HG02759 (cell line): ENCODE measurements around the gene NFYB.
"Not testable (repeated sequence)": the region's sequence is repeated elsewhere in the genome, so short reads cannot be mapped to it uniquely, and the experiment has no call there.

Experiments used
- ATAC-seq: cut with Tn5 transposase; IDR thresholded peaks from one replicate; pipeline ENCODE4 v1.9.1; 2021; ENCODE audit warnings: mild to moderate bottlenecking, moderate library complexity; ENCODE audit not compliant: unreplicated experiment

NFYB gene

DNA sequence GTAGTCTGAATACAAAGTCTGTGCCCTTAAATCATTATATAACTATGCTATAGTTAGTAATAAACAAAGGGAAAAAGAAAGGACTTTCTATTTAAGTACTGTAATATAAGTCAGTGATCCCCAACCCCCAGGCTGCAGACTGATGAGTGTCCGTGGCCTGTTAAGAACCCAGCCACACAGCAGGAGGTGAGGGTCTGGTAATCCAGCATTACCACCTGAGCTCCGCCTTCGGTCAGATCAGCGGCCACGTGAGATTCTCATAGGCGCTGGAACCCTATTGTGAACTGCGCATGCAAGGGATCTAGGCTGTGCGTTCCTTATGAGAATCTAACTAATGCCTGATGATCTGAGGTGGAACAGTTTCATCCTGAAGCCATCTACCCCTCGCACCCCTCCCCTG lies 15.7 kb downstream of the NFYB start:
- ATAC-seq = no peak

DNA sequence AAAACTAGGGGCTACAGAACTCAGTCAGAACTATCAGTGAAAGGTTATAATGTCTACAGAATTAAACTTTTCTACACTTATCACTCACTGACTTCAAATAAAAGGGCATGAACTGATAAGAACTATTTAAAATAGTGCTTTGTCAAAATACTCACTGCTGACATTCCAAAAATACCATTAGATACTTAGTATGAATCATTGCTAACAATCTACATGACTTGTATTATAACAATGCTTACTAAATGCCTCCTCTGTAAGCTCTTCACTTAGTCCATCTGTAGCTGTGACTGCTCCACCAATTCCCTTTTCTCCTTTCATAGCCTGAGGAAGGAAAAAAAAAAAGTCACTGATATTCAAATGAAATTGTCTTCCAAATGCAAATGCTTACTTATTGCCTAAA lies 17.0 kb downstream of the NFYB start:
- ATAC-seq = no peak

DNA sequence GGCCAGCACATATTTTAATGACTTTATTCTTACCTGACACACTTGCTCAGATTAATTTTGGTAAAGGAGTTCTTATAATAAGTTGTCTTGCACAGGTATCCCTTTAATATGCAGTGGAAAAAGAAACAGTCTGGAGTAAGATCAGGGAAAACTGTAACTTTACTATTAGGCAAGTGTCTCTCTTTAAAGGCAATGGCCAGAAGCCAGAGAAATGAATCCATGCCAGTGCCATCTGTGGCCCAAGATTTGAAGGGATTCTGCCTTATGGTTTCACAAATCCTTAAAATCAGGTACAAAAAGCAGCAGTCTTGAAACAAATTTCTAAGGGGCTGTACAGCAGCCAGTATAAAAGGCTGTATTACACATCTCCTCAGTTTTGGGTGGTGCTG lies 22.4 kb downstream of the NFYB start:
- no peak for ATAC-seq

DNA sequence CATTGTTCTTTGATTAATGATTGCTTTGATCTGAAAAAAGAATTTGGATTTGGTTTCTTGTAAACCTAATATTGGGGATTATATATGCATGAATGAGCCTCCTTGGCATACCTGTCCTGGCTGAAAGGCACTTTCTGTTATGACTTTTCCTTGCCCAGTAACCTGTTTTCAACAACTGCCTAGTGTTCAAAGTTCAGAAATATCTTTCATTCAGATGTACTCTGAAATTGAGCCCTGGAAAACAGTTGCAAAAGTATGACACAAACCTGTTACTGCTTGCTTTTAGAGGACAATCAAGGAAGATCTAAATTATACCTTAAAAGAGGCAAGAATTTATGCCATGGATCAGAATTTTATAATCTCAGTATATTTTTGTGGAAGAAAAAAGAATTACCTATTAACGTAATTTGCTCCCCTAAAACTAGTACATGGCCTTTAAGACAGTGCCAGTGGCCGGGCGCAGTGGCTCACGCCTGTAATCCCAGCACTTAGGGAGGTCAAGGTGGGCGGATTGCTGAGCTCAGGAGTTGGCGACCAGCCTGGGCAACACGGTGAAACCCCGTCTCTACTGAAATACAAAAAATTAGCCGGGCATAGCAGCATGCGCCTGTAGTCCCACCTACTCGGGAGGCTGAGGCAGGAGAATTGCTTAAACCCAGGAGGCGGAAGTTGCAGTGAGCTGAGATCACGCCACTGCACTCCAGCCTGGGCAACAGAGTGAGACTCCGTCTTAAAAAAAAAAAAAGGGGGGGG lies 23.0 kb downstream of the NFYB start:
- ATAC-seq = not testable (repeated sequence)

DNA sequence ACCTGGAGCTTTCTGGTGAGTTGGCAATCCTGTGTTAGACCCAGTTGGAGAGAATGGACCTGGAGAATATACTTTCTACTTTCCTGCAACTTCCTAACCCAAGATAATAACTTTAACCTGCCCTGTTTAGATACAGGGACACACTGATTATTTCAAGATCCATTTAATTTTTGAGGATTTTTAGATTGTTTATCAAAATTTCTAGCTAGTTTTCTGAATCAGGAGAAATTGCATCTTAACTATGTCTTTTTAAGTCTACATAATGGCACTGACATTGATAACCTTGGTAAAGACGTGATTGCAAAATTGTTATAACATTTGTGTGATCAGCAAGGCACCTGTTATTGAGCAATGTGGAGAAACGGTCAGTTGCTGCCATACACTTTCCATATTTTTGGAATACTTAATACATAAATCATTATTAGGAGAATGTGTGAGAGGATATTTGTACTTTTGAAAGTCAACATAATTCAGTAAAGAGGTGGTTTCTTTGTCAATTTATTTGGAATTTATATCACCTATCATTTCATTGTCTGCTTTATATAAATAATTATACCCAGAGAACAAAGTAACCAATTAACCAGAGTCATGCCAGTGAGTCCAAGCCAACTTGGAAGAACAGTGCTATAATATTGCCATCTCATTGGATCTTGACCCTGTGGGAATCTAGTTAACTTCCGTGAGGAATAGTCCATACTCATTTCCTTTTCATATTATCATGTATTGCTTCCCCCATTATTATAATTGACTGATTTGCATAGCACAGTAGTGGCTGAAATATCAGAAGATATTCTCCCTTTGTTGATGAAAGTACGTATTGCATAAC lies 28.4 kb downstream of the NFYB start:
- ATAC-seq = no peak

DNA sequence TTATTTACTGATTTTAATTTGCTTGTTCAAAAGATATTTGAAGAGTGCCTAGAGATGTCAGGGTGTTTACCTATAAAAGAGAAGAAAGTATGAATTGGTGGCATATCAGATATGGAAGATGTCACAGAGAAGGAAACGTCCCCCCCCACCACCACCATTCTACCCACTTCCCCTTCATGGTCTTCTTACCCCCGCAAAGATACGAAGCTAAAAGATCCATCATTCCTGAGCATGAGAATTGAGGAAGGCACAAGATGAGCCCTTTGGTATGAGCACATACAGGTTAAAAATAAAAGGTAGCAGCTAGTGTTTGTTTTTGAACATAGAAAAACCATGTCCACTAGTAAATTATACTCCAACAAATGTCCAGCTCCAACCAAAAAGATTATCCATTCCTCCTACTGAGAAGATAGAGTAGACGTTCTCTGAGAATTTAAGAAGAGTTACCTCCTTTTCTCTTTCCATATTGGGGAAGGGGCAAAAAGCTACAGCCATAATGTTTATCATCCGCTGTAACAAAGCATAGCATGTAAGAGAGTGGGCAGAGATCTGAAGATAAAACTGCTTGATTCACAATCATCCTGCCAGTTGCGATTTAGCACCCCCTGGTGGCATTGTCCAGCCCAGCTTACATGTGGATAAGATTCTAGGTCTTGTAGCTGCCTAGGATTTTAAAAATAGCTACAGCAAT lies 29.1 kb downstream of the NFYB start:
- ATAC-seq = no peak

DNA sequence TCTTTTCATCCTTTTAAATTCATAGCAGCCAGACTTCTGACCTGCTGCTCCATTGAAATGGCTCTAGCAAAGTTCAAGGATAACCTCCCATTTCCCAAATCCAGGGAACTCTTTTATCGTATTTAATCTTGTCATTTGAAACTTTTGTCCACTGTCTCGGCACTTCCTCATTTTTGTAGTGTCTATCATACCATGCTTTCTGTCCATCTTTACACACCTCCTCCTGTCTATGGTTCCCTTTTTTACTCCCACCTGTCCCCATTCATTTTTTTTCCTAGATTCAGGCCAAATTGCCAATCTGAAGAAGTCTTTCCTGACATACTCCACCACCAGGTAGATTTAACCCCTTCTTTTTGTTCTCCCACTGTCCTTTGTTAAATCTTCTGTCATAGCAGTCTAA lies 31.0 kb downstream of the NFYB start:
- no peak for ATAC-seq

DNA sequence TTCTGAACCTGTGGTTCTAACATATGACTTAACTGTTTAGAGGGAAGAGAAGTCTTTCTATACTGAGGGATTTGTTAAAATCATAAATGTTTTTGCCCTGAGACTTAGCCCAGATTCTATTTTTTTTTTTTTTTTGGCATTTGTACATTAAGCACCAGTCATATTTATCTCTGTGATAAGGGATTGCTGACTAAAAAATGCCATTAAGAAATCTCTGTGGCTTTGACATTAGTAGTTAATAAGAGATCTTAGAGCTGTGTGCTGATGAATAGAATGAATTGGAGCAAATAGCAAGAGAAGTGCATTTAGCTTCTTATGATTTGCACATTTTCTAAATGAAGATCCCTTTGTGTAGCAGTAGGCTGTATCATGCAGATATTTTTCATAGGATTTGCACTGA lies 32.5 kb downstream of the NFYB start:
- no peak for ATAC-seq

DNA sequence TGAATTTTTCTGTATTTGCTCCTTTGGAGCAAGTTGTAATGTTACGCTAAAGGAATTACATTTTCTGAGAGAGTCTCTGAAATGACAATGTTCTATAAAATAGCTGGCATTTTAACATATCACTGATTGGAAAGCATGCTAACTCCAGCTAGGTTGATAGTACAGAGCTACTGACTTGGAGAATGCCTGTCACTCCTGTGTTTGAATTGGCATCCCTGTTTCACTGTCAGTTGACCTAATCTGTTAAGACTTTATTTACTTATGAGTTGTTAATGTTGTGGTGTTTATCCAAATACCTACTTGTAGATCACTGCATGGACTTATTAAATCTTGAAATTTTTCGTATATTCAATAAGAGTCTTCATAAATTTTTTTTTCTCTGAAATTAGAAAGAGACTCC lies 40.1 kb downstream of the NFYB start:
- ATAC-seq = no peak

DNA sequence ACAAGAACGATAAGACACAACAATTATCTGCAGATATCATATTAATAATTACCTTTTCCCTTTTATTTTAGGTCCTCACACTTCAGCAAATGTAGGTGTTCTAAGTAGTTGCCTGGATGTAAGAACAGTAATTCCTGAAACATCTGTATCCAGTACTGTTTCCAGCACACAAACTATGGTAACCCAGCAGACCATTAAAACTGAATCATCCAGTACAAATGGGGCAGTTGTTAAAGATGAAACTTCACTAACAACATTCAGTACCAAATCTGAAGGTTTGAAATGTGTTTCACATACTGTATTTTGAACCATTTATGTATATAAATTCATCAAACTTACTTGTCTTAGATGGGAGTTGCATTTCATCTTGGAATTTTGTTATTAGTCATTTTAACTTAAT lies 42.7 kb downstream of the NFYB start:
- ATAC-seq = no peak

DNA sequence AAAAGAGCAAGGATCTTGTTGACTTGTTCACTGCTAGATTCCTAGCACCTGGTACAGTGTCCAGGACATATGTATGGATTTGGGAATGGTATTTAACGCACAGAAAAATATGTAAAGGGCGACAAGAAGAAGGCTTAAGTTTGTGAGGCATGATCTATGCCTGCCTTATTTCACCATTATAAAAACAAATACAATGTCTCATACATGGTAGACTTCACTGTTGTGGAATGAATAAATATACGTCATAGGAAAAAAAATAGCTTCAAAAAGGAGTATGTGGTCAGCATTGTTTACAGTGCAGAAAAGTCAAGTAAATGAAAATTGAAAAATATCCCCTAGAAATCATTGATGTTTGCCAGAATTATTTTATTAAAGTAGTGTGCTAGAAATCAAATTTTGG lies 43.7 kb downstream of the NFYB start:
- no peak for ATAC-seq

DNA sequence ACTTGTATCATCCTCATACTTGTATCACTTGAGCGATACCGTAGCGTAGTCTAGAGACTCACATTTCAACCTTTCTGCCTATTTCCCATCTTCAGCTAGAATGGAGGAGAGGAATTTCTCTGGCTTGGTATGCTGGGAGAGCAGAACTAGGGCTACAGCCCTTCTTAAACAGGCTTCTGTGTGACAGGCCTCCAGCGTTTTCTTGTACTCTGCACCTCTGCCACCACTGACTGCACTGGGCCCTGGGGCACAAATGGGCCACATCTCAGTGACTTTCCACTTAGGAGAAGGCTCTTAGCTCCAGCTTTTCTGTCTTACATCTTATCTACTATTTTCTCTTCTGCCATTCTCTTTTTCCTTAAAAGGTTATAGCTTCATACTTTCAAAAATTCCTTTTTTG lies 46.9 kb downstream of the NFYB start:
- no peak for ATAC-seq

DNA sequence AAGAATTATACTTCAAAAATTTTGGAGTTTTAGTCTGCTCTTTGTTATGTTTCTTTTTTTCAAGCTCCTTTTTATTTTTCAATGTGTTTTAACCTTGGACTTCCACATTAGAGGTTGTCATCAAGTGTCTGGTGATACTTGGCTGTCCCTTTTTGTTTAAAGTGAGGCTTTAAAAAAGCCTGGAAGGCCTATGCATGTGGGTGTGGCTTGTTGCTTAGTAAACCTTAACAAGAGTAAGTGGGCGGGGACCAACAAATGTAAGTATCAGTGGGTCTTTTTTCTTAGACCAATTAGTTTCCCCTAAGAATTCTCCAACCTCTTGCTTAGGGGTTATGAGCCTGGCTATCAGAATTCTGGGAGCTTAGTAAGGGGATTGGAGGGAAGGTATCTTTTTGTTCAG lies 47.3 kb downstream of the NFYB start:
- ATAC-seq = no peak

DNA sequence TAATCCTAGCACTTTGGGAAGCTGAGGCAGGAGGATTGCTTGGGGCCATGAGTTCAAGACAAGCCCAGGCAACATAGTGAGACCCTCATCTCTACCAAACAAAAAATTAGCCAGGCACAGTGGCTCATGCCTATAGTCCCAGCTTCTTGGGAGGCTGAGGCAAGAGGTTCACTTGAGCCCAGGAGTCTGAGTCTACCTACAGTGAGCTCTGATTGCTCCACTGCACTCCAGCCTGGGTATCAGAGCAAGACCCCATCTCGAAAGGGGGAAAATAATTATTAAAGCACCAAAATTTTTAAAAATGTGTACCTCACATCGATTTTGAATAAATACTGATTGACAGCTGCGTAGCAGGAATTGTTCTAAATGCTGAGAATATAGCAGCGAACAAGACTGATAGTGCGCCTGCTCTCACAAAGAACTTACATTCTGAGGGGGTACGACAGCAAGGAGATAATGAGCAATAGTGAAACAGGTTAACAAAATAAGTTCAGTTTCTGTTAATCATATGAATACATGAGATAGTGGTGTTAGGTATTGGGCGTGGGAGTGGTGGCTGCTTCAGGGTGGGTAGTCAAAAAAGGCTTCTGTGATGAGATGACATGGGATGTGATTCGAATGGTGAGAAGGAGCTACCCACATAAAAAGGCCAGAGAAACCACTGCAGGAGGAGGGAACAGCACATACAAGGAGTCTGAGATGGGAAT lies 54.1 kb downstream of the NFYB start:
- ATAC-seq = peak; percentile 82

DNA sequence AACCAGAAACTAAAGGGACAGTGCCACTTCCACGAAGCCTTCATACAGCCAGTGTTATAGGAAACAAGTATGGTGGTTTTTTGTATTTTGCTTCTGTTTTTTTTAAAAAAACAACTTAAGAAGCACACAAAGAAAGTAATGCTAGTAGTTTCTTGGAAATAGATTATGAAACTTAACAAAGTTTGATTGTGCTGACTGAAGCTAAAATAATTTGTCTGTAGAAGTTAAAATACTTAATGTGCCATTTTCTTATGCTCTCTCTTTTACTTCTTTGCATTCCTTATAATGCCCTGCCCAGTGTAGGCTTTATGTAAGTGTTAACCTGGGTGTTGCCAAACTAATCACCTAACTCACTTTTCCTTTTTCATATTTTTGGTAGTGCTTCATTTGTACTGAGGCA lies 57.2 kb downstream of the NFYB start:
- no peak for ATAC-seq

DNA sequence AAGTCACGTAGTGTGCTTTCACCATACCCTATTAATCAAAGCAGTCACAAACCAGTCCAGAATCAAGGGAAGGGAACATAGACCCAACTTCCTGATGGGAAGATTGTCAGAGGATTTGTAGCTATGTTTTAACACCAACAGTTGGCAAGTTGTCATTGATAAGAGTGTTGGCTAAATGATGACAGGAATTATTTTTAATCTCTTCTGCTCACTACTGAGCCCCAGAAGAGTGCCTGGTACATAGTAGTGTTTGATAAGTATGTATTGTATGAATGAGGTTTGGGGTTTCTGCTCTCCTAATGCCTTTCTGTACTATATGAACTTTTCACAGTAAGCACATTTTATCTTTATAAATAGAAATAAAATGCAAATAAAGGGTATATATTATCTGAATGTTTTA lies 59.0 kb downstream of the NFYB start:
- ATAC-seq = no peak

DNA sequence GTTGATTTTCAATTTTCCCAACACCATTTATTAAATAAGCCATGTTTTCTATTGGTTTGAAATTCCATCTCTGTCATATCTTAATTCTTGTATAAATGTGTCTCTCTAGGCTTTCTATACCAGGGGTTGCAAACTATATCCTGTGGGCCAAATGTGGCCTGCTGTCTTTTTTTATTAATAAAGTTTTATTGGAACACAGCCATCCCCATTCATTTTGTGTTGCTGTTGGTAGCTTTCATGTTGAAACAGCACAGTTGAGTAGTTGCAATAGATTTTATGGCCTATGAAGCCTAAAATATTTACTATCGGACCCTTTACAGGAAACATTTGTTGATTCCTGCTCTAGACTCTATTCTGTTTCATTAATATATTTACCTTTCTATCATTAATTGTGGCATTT lies 64.3 kb downstream of the NFYB start:
- no peak for ATAC-seq

DNA sequence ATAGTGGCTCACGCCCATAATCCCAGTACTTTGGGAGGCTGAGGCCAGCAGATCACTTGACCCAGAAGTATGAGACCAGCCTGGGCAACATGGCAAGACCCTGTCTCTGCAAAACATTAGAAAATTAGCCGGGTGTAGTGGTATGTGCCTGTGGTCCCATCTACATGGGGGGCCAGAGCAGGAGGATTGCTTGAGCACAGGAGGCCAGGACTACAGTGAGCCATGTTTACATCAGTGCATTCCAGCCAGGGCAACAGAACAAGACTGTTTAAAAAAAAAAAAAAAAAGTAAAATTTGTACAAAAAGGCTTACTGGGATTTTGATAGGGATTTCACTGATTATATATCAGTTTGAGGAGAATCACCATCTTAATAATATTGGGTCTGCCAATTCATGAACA lies 65.9 kb downstream of the NFYB start:
- no peak for ATAC-seq
